DMS114 treated with DMSO at 0.1 percent for 48 hours (cell line): Measurements from ENCODE around the gene PRSS22.

ENCODE experiments used
- DNase-seq: peaks from one replicate; lab custom pipeline; 2025; ENCODE audit not compliant: unreplicated experiment; lab: John Stamatoyannopoulos, UW

PRSS22 gene

DNA sequence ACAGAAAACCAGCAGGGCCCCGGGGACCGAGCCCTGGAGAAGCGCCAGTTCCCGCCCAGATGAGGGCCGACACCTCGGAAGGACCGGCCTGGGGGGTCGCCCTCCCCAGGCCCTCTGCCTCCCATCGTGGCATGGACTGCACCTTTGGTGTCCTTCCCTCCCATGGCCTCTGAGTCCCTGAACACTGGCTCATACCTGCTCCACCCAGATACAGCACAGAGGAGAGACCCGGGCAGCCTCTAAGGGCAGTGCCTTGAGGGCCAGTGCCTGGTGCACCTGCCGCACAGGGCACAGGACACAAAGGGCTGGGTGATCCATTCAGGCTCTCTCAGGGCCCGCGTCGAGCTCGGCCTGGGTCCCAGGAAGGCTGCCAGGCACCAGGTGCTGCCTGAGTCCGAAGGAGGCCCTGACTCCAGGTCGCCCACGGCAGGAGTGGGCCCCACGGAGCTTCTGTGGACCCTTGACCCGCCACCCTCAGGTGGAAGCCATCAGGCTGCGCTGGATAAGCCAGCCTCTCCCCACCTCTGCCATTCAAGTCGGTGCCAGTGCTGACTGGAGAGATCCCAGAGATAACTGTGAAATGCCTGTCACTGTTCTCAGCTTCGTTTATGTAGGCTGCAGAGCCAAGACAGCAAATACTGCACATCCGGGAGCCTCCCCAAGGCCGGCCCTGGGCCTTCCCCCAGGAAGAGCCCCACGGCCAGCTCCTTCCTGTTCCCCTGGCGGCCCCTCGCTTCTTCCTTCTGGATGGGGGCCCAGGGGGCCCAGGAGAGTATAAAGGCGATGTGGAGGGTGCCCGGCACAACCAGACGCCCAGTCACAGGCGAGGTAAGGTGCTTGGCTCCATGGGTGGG lies 28.2 kb downstream of the PRSS22 start, which contains the start of gene ZG16B:
Gene ZG16B (plus strand): TSS at position 803 of the 854 bp plus-strand sequence. CDS start 139 bp downstream, outside the sequence.
- DNase-seq = no peak

DNA sequence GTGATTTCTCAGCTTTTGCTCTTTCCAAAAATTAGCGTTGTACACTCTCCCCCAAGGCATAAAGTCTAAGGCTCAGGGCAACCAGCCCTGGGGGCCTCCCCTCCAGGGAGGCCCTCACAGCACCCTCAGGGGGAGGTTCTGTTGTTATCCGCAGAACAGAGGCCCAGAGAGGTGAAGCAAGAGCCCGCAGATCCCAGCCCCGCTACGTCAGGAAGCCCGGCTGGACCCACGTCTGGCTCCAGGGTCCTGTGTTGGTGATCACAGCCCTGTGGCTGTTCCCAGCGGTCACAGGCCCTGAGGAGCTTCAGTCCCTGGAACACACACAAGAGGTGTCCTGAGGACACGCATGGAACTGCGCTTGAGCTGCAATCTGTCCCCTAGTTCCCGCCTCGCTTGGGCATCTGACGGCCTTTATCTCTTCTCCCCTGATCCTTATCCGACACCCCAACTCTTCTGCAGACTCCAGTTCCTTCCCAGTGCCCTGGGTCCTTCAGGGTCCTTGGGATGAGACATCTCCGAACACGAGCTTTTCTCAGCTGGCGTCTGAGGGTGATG lies 29.0 kb downstream of the PRSS22 start:
- no peak for DNase-seq

- no peak for DNase-seq
Measured at GRCh38 chr16:2828521-2828840, 29.5 kb downstream of the PRSS22 start.

DNA sequence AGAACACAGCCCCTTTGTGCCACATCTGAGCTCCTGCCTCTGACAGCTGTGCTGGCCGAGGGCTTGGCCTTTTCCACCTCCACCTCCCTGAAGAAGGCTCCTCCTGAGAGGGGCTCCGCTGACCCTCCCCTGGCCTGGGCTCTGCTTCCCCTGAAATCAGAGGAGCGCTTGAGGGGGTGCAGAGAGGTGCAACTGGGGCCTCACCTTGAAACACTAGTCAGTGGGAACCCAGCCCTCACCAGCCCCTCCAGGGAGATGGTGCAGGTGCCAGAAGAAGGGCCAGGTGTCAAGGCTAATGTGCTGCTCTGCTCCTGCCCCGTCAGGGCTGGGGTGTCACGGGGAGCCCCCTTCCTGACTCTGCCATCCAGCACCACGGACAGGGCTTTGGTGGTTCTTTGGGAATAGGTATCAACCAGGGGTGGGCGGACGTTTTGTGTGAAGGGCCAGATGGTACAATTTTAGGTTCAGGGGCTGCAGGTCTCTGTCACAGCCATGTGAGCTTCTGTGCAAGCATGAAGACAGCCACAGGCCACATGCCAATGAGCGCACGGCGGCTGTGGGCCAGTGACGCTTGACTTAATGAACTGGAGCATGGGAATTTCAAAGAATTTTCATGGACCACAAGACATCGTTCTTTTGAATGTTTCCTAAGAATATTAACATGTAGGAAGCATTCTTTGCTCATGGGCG lies 30.0 kb downstream of the PRSS22 start:
- no peak for DNase-seq

DNA sequence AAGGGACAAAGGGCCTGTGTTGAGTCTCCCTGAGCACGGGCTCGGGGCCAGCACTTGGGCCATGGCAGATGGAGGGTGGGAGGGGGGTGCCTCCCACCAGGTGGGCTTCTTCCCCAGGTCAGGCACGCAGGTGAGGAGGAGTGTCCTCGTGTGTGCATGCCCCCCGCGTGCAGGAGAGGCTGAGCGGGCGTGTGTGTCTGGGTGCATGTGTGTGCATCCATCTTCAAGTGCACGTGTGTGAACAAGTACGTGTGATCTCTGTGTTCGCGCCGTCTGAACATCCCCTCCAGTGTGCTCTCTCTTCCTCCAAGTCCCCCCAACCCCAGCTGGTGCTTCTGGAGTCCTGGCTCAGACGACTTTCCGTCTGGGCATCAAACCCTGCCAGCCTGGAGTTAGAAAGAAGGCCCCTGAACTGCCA lies 30.6 kb downstream of the PRSS22 start:
- no peak for DNase-seq

DNA sequence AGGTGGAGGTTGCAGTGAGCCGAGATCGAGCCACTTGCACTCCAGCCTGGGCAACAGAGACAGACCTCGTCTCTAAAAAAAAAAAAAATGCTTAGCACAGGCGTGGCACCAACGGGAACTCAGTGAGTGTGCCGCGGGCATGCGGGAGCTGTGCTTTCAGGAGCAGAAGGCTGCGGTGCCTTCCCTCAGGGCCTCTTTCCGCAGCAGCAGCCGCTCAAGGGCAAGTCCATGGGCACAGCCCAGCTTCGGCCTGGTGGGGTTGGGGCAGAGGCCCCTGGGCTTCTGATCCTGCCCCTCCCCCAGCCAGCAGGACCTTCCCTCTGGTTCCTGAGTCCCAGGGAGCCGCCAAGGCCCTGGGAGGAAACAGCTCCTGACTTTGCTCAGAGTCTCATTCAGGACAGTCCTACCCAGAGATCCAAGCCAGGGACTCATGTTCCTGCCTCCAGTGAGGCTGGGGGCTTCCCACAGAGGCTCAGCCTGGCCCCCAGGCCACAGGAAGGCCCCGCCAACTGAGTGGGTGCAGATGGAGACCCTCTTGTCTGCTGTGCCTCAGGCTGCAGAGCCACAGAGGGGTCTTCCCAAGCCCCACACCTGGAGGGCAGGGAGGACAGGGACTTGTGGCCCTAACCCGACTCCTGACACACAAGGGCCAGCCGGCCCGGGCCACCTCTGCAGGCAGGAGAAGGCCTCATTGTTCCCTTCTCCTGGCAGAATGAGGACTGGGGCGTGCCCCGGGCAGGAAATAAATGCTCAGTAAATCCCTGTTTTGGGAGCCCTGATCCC lies 31.2 kb downstream of the PRSS22 start:
- DNase-seq = no peak

GRCh38 chr16:2825906-2826305 lies 32.1 kb downstream of the PRSS22 start:
- DNase-seq = no peak

- DNase-seq = no peak
Measured at GRCh38 chr16:2825049-2825742, 32.8 kb downstream of the PRSS22 start.

DNA sequence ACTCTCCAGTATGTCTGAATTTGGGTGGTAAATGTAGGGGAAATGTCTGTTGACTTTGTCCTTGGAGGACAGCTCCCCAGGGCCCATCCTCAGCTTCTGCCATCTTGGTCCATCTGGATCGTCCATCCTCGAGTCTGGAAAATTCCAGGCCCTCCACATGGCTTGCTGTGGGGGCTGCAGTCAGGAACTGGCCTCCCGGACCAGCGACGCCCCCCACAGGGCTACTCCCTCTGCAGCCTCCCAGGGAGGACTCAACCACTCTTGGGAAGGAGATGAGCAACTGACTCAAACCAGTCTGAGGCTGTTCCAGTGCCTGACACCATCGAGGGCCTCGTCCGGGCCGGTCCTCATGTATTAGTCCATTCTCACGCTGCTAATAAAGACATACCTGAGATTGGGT lies 33.3 kb downstream of the PRSS22 start:
- DNase-seq = no peak

DNA sequence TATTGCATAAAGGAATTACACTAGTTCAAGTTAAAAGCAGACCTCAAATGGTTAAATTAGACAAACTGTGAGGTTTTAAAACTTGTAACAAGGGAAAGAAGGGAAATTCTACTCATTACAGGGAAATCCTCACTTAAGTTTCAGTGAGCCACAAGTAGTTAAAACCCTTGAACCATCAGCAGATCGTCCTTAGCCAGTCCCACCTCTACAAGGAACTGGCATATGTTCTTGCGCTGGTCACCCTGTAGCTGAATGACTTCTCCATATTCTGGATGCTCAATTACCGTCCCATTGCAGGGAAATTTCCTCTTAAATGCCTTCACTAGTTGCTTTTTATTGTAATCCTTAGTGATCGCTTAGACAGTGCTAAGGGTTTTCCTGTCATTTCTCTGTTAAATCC lies 35.5 kb downstream of the PRSS22 start:
- DNase-seq = no peak

- no peak for DNase-seq
Measured at GRCh38 chr16:2822158-2822495, 35.8 kb downstream of the PRSS22 start.

DNA sequence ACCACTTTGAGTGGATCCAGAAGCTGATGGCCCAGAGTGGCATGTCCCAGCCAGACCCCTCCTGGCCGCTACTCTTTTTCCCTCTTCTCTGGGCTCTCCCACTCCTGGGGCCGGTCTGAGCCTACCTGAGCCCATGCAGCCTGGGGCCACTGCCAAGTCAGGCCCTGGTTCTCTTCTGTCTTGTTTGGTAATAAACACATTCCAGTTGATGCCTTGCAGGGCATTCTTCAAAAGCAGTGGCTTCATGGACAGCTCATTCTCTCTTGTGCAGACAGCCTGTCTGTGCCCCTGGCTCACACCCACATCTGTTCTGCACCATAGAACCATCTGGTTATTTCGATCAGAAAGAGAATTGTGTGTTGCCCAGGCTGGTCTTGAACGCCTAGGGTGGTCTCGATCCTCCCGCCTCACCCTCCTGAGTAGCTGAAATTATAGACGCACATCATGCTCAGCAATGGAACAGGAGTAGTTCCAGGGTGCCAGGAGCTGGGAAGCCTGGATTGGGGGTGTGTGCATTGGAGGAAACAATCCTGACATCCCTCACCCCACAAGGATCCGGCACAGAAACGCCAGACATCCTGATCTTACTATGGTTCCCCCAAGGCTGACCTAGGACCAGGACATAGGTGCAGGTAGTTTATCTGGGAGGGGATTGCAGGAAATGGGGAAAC lies 36.3 kb downstream of the PRSS22 start:
- no peak for DNase-seq

DNA sequence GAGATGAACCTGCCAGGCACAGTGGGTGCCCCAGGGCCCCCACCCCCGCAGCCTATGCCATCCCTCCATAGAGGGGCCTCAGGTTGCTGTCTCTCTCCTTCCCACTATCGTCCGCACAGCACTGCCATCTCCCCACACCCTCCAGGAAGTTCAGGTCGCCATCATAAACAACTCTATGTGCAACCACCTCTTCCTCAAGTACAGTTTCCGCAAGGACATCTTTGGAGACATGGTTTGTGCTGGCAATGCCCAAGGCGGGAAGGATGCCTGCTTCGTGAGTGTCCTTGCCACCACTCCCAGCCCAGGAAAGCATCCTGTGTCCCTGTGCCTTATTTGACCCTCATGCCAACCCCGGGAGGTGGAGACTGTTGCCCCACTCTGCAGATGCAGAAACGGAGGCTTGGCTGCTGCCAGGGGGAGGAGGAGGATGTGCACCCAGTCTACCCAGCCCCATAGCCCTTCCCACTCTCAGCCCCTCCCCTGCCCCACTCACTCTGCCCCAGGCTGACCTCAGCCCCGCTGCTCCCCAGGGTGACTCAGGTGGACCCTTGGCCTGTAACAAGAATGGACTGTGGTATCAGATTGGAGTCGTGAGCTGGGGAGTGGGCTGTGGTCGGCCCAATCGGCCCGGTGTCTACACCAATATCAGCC lies 37.0 kb downstream of the PRSS22 start:
- DNase-seq = no peak

GRCh38 chr16:2819939-2820835 lies 37.8 kb downstream of the PRSS22 start:
- no peak for DNase-seq

DNA sequence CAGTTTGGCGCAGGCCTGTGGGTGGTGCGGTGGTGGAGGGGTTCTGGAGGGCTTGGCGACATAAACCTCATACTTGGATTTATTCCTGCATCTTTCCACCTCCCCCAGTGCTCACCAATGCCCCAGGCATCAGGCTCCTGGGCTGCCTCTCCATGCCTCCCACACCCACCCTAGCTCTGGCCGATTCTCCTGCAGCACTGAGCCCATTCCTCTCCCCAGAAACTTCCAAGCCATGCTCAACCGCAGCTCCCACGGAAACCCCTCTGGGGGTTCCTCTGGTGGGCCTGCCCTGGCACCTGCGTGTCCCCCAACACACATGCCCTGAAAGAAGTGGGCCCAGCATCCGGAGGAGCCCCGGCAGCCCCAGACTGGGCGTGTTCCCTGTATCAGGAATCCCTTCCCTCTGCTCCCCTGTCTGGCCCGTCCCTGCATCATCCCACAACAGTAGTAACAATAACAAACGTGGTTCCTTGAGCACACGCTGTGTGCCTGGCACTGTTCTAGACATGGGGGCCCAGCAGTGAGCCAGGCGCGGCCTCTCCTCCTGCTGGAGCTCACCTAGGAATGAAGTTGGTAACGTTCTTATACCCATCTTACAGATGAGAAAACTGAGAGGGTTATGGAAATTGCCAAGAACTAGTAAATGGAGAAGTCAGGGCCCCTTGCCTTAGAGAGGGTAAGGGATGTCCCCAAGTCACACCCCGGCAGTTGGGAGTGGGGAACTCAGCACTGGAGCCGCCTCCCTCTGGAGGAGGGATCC lies 38.6 kb downstream of the PRSS22 start:
- no peak for DNase-seq

GRCh38 chr16:2818272-2818876 lies 39.6 kb downstream of the PRSS22 start:
- DNase-seq = no peak

- DNase-seq = no peak
Measured at GRCh38 chr16:2817340-2818271, 40.4 kb downstream of the PRSS22 start.
